HepG2 (cell line): Measurements from ENCODE around the gene APOM. TPM values are rescaled to one million over a fixed set of nuclear protein-coding genes. Genes with fewer than 3 reads are reported as not detected.

Experiments
- ATRX ChIP-seq: sonication (generic); formaldehyde crosslinking; IDR thresholded peaks from 2 replicates; pipeline ENCODE4 v1.4.0; 2020; ENCODE audit warnings: missing genetic modification reagents, borderline replicate concordance
- HNRNPH1 ChIP-seq: fragments of 200-400 bp; formaldehyde crosslinking; optimal IDR thresholded peaks from 2 replicates; pipeline ENCODE3; 2017; ENCODE audit warnings: mild to moderate bottlenecking, low read depth, low read length
- MEIS1 ChIP-seq: sonication (generic); formaldehyde crosslinking; IDR thresholded peaks from 2 replicates; pipeline ENCODE4 v1.9.0; 2021; ENCODE audit warnings: mild to moderate bottlenecking, missing genetic modification reagents, moderate library complexity, borderline replicate concordance
- NBN ChIP-seq: fragments of 450-650 bp; conservative IDR thresholded peaks from 2 replicates; pipeline ENCODE4 v1.6.1; 2017
- SAFB2 ChIP-seq: sonication (generic); formaldehyde crosslinking; IDR thresholded peaks from 2 replicates; pipeline ENCODE4 v1.5.1; 2020; ENCODE audit warnings: missing genetic modification reagents, low read depth, mild to moderate bottlenecking, borderline replicate concordance
- SOX6 ChIP-seq, 2 experiments: fragments of 450-650 bp in 1 of 2; sonication (generic) in 1 of 2; formaldehyde crosslinking in 1 of 2; IDR thresholded peaks; 2 replicates each; pipeline versions ENCODE4 v1.4.0 to v1.6.1; 2017 to 2020; ENCODE audit warnings: antibody characterized with exemption in 1 of 2, mild to moderate bottlenecking in 1 of 2, missing genetic modification reagents in 1 of 2
- TBP ChIP-seq: sonication (generic); formaldehyde crosslinking; IDR thresholded peaks from 2 replicates; pipeline ENCODE4 v1.5.0; 2020; ENCODE audit warnings: missing genetic modification reagents
- TP53 ChIP-seq: sonication (generic); formaldehyde crosslinking; conservative IDR thresholded peaks from 2 replicates; pipeline ENCODE4 v1.4.0; 2020; ENCODE audit warnings: missing genetic modification reagents
- ZNF326 ChIP-seq: sonication (generic); formaldehyde crosslinking; IDR thresholded peaks from 2 replicates; pipeline ENCODE4 v1.4.0; 2020; ENCODE audit warnings: missing genetic modification reagents, borderline replicate concordance
- polyA plus RNA-seq, 8 experiments: library from polyadenylated mRNA; depleted of rRNA in 3 of 8; stranded (reverse) in 7 of 8; unstranded in 1 of 8; fragments of >200 nt; fragmentation: Illumina TruSeq in 4 of 8; extraction: Trizol in 4 of 8; gene quantifications; 2 replicates each; pipeline versions ENCODE4 v1.2.1 to v1.2.3, GENCODE V29; 2011 to 2016; ENCODE audit warnings: low read depth in 4 of 8, missing spikeins in 1 of 8, mixed read lengths in 1 of 8; ENCODE audit not compliant: insufficient read depth in 1 of 8
- total RNA-seq, 5 experiments: library from RNA; depleted of rRNA; stranded (reverse); fragments of >200 nt; fragmentation: Illumina TruSeq; extraction: Trizol; gene quantifications; 2 replicates each; pipeline ENCODE4 v1.2.3, GENCODE V29; 2016; ENCODE audit warnings: low read depth in 1 of 5
- TF ChIP-seq, protein P1 (sequence below): sonication (generic); formaldehyde crosslinking; IDR thresholded peaks from 2 replicates; pipeline ENCODE4 v1.4.0; 2020; ENCODE audit warnings: low read depth, mild to moderate bottlenecking, missing genetic modification reagents
- TF ChIP-seq, protein P2 (sequence below): sonication (generic); formaldehyde crosslinking; IDR thresholded peaks from 2 replicates; pipeline ENCODE4 v1.4.0; 2020; ENCODE audit warnings: mild to moderate bottlenecking, missing genetic modification reagents
- TF ChIP-seq, protein P3 (sequence below), 2 experiments: sonication (generic) in 1 of 2; formaldehyde crosslinking in 1 of 2; IDR thresholded peaks; 2 replicates each; pipeline versions ENCODE4 v1.5.1 to v1.6.1; 2011 to 2020; ENCODE audit warnings: borderline replicate concordance in 1 of 2, low read depth in 1 of 2, low read length in 1 of 2, mild to moderate bottlenecking in 1 of 2, missing genetic modification reagents in 1 of 2, moderate library complexity in 1 of 2
- TF ChIP-seq, protein P4 (sequence below): sonication (generic); formaldehyde crosslinking; IDR thresholded peaks from 2 replicates; pipeline ENCODE4 v1.5.1; 2020; ENCODE audit warnings: missing genetic modification reagents, mild to moderate bottlenecking, borderline replicate concordance

The APOM gene
- total and polyA plus RNA-seq, 2 of the 13 experiments (the other 11 are each of a cell fraction or from before 2014, with no cell fraction given): 98.2 to 1,140 TPM

DNA sequence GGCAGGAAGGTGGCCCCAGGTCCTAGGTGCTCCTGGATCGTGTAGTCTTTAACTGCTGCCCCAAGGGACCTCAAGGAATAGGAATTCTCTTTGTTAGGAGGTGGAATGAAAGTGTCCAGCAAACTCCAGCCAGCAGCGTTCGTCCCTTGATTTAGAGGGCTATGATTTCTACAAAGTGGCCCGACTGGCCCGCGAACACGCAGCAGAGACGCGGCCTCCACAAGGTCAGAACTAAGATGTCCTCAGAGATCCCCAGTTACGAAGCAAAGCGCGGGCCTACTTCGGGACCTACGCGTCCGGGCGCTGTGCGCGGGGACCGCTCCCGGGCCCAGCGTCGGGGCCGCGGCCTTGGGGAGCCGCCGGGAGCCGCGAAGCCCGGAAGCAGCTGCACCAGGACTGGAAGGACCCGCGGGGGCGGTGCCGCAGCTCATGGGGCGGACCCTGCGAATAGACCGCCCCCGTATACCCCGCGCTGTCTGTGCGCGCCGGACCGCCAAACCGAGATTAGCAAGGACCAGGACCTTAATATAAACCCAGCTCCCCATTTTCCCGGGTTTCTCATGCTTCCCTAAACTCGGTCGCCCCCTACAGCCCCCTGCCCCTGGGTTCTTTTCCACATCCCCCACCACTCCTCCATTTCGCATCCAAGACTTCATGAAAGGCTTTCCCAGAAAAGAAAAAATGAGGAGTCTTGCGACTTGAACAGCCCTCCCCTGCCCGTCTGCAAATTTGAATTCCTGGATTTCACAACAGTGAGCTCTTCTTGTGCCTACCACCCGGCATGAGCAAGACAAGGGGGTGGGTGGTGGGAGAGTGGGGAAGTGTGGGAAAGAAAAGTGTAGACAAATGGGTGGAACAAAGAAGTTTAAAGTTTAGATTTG is 4.9 kb downstream of the APOM start, which contains the start of gene C6orf47 (continued):
- TF ChIP-seq ATRX (CRISPR knock-in tag) (no peak), NBN (no peak), TP53 (CRISPR knock-in tag) (peak; percentile 63; the same call in 1 of the 2 replicates), SOX6 (IDR thresholded peaks at IDR 0.05) (no peak), SOX6 (CRISPR knock-in tag; IDR thresholded peaks at IDR 0.05) (no peak; the same call in 1 of the 2 replicates), MEIS1 (CRISPR knock-in tag) (no peak; the same call in 1 of the 2 replicates), HNRNPH1 (peak; percentile 16), ZNF326 (peak; percentile 88), TBP (CRISPR knock-in tag) (0 out of 2 replicates have a peak, but pooled peaks have one; percentile 92), SAFB2 (CRISPR knock-in tag) (peak; percentile 96)
- TF ChIP-seq, protein P1, sequence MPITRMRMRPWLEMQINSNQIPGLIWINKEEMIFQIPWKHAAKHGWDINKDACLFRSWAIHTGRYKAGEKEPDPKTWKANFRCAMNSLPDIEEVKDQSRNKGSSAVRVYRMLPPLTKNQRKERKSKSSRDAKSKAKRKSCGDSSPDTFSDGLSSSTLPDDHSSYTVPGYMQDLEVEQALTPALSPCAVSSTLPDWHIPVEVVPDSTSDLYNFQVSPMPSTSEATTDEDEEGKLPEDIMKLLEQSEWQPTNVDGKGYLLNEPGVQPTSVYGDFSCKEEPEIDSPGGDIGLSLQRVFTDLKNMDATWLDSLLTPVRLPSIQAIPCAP: peak; percentile 87; the same call in 1 of the 2 replicates
- TF ChIP-seq, protein P2, sequence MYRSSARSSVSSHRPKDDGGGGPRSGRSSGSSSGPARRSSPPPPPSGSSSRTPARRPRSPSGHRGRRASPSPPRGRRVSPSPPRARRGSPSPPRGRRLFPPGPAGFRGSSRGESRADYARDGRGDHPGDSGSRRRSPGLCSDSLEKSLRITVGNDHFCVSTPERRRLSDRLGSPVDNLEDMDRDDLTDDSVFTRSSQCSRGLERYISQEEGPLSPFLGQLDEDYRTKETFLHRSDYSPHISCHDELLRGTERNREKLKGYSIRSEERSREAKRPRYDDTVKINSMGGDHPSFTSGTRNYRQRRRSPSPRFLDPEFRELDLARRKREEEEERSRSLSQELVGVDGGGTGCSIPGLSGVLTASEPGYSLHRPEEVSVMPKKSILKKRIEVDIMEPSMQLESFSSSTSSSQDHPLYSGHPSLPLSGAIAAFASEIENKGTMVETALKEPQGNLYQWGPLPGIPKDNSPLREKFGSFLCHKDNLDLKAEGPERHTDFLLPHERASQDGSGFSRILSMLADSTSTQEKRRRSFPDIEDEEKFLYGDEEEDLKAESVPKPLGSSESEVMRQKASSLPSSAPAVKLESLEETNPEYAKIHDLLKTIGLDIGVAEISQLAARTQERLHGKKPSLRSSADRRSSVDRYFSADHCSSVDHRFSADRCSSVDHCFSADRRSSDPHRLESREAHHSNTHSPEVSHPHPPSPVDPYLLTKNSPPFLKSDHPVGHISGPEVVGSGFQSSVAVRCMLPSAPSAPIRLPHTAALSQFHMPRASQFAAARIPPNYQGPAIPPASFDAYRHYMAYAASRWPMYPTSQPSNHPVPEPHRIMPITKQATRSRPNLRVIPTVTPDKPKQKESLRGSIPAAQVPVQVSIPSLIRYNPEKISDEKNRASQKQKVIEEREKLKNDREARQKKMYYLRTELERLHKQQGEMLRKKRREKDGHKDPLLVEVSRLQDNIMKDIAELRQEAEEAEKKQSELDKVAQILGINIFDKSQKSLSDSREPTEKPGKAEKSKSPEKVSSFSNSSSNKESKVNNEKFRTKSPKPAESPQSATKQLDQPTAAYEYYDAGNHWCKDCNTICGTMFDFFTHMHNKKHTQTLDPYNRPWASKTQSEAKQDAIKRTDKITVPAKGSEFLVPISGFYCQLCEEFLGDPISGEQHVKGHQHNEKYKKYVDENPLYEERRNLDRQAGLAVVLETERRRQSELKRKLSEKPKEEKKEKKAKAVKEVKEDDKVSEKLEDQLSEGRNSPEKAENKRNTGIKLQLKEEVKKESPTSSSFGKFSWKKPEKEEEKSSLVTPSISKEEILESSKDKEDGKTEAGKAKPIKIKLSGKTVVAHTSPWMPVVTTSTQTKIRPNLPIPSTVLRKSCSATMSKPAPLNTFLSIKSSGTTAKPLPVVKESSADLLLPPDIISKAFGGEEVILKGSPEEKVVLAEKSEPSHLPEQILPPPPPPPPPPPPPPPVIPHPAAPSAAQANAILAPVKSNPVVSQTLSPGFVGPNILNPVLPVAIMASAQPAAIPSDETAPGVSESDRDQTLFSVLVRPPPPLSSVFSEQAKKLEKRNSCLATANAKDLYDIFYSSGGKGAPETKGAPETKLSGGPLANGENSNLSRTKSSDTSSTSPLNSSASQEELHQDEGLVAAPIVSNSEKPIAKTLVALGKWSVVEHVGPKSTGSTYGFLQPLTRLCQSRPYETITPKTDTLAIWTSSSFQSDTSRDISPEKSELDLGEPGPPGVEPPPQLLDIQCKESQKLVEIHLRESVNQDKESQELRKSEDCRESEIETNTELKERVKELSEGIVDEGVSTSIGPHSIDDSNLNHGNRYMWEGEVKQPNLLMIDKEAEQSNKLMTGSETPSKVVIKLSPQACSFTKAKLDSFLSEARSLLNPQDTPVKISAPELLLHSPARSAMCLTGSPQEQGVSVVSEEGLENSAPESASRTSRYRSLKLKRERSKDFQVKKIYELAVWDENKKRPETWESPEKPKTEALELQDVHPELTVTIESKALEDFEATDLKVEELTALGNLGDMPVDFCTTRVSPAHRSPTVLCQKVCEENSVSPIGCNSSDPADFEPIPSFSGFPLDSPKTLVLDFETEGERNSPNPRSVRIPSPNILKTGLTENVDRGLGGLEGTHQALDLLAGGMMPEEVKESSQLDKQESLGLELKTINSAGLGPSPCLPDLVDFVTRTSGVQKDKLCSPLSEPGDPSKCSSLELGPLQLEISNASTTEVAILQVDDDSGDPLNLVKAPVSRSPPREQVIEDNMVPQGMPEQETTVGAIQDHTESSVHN (CRISPR knock-in tag): no peak; the same call in 1 of the 2 replicates
- TF ChIP-seq, protein P3, sequence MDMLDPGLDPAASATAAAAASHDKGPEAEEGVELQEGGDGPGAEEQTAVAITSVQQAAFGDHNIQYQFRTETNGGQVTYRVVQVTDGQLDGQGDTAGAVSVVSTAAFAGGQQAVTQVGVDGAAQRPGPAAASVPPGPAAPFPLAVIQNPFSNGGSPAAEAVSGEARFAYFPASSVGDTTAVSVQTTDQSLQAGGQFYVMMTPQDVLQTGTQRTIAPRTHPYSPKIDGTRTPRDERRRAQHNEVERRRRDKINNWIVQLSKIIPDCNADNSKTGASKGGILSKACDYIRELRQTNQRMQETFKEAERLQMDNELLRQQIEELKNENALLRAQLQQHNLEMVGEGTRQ (IDR thresholded peaks at IDR 0.05; ENCODE audit: low read depth, low read length): no peak
- TF ChIP-seq, protein P3 (CRISPR knock-in tag; IDR thresholded peaks at IDR 0.05; ENCODE audit: borderline replicate concordance): 0 out of 2 replicates have a peak, but pooled peaks have one; percentile 6
- TF ChIP-seq, protein P4, sequence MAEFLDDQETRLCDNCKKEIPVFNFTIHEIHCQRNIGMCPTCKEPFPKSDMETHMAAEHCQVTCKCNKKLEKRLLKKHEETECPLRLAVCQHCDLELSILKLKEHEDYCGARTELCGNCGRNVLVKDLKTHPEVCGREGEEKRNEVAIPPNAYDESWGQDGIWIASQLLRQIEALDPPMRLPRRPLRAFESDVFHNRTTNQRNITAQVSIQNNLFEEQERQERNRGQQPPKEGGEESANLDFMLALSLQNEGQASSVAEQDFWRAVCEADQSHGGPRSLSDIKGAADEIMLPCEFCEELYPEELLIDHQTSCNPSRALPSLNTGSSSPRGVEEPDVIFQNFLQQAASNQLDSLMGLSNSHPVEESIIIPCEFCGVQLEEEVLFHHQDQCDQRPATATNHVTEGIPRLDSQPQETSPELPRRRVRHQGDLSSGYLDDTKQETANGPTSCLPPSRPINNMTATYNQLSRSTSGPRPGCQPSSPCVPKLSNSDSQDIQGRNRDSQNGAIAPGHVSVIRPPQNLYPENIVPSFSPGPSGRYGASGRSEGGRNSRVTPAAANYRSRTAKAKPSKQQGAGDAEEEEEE (CRISPR knock-in tag): no peak
